Right lung (tissue), 5 donors: ENCODE results near the gene TMEM131. TPM values are rescaled to one million over a fixed set of nuclear protein-coding genes. Genes with fewer than 3 reads are reported as not detected.

Source experiments
- DNase-seq, 2 donors: peaks; one replicate each; pipeline ENCODE4 v3.0.0-alpha.2; 2013
- polyA plus RNA-seq, 5 donors: library from polyadenylated mRNA; unstranded; fragments of 120-200 nt; gene quantifications; one replicate each; pipeline versions ENCODE4 v1.2.1 to v1.2.3, GENCODE V29; 2013; ENCODE audit warnings: inconsistent platforms in 1 of 5, low replicate concordance in 1 of 5; ENCODE audit not compliant: insufficient read length in 5 of 5, insufficient read depth in 1 of 5

Gene TMEM131
- polyA plus RNA-seq, 5 donors: 41.3 to 50.1 (median 46.7) TPM

DNA sequence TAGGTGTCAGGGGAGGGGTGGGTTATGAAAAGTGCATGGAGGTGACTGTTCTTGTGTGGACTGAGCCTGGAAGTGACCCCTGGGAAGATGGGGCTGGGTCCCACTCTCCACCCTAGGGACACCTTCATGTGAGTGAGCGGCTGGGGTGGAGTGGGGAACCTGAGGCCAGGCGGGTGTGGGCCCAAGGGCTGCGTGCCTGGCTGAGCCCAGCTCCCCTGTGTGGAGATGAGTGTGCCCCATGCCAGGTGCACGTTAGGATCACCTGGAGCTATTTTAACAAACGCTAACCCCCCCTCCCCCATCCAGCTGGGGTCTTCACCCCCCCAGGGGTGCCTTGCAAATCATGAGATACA lies 255.9 kb downstream of the TMEM131 start:
- no peak for DNase-seq

DNA sequence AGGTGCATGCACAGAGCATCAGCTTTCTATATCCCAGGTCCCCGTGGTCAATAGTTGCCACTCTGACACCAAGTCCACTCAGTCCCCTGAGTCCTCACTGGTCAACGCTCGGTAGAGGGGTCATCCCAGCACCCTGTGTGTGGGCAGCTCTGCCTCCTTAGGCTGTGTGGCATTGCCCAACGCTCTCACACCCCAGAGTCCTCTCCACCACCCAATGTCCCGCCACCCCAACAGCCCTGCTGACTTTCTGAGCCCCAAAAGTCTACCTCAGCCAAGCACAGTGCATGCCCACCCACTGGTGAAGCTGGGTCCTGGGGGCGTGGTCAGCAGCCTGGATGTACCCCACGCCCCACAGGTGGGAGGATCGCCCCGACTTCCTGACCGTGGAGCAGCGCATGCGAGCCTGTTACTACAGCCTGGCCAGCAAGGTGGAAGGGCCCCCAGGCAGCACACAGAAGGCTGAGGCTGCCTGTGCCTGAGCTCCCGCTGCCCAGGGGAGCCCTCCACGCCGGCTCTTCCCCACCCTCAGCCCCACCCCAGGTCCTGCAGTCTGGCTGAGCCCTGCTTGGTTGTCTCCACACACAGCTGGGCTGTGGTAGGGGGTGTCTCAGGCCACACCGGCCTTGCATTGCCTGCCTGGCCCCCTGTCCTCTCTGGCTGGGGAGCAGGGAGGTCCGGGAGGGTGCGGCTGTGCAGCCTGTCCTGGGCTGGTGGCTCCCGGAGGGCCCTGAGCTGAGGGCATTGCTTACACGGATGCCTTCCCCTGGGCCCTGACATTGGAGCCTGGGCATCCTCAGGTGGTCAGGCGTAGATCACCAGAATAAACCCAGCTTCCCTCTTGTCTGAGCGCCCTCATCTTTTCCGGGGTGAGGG lies 256.5 kb downstream of the TMEM131 start:
- no peak for DNase-seq

DNA sequence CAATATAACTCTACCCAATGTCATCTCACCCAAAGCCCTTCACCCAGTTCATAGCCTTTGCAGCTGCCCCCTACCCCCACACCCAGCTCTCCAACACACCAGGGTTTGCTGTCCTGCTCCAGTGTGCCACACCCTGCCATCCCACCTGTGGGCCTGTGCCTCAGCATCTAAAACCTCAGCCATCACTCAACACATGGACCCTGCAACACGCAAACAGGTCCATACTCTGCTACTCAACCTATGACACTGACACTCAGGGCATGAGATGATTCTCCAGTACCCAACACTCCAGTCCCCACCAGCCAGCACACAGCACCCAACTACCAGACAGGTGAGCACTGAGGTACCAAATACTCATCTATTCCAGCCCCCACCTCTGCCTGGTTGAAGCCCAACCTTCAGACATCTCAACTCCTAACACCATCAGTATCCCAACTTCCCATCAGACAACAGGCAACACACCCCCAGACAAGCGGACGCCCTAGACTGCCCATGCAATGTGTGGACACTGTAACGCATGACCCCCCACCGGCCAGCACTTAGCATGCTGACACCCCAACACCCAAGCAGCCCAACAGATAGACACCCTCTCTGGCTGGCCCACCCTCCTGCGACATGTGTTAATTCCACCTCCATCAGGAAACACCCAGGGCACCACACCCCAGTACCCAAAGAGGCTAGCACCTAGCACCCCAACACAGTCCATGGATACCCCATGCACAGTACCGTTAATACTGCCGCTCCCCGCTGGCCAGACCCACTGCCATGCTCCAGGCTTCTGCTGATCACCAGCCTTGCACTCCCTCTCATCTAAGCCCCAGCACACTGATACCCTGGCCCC lies 257.3 kb downstream of the TMEM131 start:
- DNase-seq: no peak

DNA sequence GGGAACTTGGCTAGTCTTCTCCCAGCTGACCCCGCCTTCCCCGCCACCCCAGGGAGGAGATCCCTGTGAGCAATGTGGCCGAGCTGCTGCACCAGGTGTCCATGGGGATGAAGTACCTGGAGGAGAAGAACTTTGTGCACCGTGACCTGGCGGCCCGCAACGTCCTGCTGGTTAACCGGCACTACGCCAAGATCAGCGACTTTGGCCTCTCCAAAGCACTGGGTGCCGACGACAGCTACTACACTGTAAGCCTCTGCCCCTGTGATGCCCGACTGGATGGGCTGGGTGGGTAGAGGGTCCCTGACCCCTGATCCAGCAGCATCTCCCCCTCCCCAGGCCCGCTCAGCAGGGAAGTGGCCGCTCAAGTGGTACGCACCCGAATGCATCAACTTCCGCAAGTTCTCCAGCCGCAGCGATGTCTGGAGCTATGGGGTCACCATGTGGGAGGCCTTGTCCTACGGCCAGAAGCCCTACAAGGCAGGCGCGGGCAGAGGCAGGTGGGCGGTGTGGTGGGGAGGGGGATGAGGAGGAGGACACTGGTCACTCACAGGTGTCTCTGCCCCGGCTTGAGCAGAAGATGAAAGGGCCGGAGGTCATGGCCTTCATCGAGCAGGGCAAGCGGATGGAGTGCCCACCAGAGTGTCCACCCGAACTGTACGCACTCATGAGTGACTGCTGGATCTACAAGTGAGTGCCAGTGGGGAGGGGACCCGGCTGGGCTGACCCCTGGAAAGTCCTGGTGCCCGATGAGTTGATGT lies 258.1 kb downstream of the TMEM131 start:
- DNase-seq: no peak

DNA sequence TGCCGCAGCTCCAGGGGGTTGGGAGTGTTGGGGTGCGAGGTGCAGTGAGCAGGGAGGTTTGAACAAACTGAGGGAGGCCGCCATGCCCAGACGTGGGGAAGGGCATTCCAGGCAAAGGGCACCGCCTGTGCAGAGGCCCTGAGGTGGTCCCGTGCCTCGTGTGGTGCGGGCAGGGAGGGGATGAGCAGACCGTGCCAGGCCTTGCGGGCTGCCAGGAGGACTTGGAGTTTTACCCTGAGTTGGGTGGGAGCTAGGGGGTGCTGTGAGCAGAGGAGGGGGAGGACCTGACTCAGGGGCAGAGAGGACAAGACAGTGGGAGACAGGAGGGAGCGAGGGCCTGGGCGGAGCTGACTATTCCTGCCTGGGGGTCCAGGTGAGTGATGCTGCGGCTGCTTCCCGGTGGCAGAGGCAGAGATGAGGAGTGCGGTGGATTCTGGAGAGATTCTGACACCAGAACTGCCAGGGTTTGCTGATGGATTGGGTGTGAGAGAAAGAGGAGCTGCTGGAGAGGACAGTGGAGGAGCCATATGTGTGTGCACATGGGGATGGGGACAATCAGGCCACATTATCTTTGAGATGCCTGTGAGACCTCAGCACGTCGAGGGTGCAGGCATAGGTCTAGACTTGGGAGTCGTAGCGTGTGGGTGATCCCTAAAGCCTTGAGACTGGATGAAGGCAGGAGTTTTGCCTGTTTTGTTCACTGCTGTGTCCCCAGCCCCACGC lies 259.0 kb downstream of the TMEM131 start:
- no peak for DNase-seq

DNA sequence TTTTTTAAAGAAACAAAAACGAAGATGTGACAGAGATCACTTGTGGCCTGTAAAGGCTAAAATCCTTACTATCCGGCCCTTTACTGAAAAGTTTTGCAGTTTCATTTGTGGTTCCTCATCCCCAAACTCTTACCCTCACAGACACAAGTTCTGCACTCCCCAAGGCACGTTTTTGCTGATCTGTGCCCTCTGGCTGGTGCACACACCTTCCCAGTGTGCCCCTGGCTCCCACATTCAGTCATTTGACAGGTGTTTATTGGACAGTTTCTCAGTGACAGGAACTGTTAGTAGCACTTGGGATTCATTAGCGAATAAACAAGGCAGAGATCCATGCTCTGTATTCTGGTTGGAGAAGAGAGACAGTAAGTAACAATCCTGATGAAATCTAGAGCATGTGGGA lies 259.6 kb downstream of the TMEM131 start:
- no peak for DNase-seq

DNA sequence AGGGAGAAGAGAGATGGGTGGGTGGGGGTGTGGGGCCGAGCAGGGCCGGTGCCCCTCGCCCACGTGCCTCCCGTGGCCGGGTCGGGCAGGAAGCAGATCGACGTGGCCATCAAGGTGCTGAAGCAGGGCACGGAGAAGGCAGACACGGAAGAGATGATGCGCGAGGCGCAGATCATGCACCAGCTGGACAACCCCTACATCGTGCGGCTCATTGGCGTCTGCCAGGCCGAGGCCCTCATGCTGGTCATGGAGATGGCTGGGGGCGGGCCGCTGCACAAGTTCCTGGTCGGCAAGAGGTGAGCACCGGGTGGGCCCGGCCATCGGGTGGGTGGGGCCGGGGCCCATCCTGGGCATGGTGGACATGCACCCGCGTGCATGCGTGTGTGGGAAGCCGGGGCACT lies 260.6 kb downstream of the TMEM131 start:
- no peak for DNase-seq

DNA sequence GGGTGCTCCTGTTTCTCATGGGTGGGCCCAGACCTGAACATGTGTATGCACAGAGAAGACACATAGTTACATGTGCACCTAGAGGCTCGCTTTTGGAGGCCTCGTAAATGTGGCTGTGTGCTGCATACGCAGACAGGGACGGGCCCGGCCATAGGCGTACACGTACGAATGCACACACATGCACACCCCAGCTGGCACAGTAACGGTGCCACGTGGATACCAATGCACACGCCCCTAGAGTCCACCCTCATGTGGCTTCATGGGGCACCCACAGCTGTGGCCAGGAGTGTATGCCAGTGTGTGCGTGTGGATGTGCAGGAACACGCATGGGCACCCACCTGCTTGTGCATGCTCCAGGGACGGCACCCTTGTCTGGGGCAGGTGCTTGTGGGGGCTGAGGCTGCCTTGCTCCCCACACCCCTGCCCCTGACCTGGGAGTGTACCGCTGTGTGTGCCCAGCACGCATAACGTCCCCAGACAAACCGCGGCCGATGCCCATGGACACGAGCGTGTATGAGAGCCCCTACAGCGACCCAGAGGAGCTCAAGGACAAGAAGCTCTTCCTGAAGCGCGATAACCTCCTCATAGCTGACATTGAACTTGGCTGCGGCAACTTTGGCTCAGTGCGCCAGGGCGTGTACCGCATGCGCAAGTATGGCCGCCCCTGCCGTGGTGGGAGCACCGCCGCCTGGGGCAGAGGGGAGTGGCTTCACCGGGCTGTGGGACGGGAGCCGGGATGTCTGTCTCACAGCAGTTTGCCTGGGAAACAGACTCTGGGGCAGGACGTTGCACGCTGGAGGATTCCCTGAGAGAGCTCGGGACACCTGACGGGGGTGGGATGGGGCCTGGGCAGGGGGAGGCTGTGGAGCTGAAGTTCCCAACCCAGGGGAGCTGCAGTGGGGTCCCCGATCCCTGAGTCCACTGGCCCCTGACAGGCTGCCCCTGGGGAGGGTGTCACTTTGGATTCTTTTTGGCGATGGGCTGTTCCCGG lies 261.4 kb downstream of the TMEM131 start:
- no peak for DNase-seq

DNA sequence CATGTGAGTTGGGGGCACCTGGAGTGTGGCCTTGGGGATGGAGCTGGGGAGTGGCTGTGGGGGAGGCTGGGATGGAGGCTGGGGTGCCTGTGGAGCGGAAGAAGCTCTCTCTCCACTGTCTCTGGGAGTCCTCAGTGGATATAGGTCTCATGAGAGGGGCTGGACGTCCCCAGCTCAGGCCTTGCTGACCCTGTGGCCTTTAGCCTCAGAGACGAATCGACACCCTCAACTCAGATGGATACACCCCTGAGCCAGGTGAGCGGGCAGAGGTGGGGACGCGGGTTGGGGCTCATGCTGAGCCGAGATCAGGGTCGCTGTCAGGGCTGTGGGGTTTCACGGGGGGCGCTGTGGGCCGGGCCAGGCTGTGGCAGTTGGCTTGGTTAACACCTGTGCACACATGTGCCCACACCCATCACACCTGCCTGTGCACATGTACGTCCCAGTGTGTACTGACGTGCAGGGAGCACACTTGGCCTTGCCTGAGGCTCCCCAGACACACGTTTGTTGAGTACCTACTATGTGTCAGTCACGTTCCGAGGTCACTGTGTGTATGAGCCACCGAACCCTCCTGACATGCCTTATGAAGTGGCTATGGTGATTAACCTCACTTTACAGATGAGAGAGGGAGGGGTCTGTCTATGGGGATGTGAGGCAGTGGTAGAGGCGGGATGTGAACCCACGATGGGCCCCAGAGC lies 262.3 kb downstream of the TMEM131 start:
- no peak for DNase-seq

DNA sequence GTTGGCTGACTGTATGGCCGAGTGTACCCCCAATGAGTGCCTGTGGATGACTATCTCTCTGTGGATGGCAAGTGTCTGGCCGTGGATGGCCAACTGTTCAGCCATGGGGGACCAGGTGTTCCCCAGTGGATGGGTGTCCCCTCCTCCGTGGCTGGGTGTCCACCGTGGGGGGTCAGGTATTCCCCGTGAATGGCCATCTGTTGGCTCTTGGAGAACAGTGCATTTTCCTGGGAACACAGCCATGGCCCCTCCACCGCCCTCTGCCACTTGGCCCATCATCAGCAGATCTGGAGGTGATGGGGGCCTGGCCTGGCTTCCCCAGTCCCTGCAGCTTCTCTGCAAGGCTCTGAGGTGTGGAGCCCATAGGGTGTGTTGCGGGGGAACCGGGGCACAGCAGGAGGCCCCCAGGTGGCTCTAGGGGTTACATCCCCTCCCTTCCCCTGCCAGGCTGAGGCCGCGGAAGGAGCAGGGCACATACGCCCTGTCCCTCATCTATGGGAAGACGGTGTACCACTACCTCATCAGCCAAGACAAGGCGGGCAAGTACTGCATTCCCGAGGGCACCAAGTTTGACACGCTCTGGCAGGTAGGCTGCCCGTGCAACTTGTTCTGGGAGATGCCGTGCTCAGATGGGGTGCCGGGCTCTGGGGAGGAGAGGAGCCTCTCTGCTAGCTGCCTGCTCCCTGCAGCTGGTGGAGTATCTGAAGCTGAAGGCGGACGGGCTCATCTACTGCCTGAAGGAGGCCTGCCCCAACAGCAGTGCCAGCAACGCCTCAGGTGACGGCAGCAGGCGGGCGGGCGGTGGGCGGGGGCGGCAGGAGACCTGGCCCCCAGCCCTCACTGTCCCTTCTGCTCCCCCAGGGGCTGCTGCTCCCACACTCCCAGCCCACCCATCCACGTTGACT lies 263.1 kb downstream of the TMEM131 start:
- DNase-seq: no peak

DNA sequence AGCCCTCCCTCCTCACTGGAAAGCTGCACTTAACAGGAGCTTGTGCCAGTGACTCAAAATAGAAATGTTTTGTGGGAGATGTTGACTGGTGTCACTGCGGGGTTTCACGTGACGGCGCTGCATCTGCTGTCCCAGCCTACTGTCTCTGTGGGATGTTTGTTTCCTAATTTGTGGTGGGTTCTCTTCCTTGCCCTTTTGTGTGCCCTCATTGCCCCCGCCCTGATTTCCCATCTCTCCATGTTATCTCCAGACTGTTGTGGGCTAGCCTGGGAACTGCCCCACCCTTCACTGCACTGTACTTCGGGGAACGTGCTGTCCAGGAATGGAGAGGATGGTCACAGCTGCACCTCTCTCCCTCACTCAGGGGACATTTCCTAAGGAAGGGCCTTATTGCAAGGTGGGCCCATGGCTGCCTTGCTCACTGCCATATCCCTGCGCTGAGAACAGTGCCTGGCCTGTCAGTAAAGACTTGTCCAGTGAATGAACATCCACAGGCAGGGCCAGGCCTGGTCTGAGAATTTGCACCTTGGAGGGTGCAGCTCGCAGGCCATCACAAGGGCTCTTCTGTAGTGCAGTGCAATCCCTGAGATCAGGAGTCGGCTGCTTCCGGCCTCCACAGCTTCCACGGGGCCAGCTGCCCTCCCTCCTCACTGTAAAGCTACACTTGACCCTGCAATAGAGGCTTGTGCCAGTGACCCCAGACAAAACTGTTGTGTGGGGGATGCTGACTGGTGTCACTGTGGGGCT lies 264.3 kb downstream of the TMEM131 start:
- DNase-seq: no peak

DNA sequence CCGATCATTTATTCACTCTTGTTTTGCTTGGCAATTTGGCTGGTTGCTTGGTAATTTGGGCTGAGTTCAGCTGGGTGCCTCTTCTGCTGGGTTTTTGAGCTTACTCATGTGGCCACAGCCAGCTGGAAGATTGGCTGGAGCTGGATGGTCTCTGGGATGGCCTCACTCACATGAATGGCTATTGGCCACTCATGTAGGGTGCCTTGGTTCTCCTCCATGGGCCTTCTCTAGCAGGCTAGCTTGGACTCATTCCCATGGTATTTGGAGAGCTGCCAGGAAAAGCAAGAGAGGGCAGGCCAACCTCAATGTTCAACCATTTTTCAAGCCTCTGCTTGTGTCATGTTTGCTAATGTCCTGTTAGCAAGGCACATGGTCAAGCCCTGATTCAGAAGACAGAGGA lies 265.5 kb downstream of the TMEM131 start:
- no peak for DNase-seq

DNA sequence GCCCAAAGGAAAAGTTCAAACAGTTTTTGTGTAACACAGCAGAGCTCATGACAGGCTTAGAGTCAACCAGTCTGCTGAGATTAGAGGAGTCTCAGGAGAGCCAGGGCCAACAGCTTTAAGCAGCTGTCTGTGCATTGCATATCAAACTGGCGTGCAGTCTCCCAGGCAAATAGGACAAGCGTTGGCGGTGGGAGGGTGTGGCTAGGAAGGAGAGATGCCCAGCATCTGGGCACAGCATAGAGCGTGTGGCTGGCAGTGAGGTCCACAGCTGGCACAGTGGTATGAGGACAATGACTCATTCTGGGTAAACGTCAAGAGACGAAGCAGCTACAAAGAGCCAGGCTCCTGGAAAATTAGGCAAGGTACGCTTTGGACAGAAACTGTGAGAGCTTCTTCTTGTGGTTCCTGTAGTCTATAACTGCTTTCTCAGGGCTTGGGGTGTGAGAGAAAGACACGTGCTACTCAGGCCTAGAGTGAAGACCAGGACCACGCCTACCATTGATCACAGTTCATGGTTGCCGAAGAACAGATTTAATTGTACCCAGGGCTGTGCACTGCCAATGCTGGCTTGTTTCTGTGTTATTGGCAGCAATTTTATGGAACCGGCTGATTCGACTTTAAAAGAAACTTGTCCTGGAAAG lies 267.5 kb downstream of the TMEM131 start:
- DNase-seq: peak; percentile 16 to 28

DNA sequence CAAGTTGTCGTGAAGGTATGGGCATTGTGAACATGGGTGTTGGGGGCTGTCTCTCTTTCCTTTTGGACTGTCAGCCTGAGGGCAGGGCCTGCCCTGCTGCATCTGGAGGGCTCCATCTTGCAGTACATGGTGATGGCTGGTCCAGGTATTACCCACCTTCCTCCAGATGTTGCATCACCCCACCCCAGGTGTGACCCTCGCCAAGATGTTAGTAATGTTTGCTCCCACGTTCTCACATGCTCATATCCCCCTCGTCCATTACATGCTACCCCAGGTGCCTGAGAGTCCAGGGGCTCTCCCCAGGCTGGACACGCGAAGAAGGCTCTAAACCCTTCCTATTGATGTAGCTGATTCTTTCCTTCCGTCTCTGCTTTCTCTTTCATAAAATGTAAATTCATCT lies 268.5 kb downstream of the TMEM131 start:
- DNase-seq: no peak

DNA sequence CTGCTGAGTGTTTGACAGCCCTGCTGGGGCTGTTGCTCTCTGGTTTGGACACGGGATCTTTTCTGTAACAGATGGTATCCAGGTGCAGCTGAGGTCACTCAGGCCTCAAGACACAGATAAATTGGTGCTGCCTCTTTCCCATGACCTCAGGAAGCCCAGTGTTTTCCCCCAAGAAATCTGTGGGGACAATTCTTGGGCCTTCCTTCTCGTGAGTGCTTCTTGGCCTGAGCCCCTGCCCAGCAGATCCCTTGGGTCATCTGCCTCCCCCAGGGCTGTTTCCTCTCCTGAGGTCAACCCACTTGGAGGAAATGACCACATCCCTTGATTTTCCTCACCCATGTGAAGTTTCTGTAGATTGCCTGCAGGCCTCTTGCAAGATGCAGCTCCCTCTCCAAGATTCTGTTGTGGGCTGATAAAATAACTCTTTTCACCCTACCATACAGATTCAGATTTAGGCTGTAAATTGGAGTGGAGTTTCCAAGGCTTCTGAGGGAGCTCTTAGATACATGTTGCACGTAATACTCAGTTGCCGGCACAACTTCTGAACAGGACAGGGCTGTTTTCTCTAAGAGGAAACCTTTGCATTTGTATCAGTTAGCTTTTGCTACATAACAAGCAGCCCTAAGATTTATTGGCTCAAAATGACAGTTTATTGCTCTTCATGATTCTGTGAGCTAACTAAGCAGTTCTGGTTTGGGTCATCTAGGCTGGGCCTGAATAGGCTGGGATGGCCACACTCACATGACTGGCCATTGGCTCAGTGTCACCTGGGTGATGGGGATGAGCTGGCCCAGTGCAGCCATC lies 269.3 kb downstream of the TMEM131 start:
- no peak for DNase-seq

DNA sequence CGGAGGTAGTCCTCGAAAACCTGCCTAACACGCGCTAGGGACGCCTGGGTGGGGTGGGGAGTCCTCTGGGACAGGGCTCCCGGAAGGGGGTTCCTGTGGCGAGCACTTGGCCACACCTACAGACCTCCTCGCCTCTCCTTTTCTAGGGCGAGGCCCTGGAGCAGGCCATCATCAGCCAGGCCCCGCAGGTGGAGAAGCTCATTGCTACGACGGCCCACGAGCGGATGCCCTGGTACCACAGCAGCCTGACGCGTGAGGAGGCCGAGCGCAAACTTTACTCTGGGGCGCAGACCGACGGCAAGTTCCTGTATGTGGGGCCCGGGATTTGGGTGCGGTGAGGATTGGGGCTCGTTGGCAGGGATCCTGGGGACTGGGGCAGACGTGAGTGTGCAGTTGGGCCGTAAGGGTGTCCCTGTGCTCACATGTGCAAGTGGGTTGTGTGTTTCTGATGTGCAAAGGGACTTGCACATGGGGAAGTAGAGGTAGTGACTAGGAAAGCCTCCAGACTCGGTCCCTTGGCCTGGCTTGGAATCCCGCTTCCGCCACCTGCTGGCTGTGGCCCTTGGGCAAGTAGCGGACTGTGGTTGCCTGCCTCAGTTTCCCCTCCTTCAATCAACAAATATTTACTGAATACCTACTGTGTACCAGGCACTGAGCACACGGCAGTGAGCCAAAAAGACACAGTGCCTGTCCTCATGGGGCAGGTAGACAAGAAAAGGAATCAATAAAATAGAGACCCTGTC lies 270.6 kb downstream of the TMEM131 start:
- DNase-seq: no peak
